ENCODE data around the gene FAM47E.

GRCh38 chr4:76306882-76307659 is 55.5 kb downstream of the FAM47E start:
- TF ChIP-seq EZH2 (IDR thresholded peaks at IDR 0.05; ENCODE audit: insufficient read depth, poor library complexity, severe bottlenecking) (no peak), EZH2phosphoT487 (IDR thresholded peaks at IDR 0.05; ENCODE audit: insufficient read depth, low read depth) (no peak)
